ENCODE data around the gene NOP16.

DNA sequence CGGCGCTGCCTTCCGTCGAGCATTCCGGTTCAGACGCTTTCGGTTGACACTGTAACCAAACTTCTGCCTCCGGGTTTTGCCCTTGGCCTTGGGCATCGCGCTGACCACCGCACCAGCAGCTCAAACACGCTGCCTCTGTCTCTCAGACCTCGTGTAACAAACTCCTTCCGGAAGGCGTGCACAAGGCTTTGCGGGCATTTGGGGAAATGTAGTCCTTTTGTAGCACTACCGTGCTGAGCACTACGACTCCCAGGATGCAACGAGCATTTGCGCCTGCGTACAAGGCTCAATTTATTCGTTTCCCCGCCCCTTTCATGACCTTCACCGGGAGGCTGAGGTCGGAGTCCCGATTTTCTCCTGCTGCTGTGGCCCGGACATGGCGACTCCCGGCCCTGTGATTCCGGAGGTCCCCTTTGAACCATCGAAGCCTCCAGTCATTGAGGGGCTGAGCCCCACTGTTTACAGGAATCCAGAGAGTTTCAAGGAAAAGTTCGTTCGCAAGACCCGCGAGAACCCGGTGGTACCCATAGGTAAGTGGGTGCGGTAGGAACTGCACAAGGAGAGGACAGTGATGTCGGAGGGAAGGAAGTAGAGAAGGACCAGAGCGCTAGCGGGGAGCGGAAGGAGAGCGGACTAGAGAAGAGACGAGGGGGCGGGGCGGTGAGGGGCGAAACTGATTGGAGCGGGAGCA is at the start of gene NOP16, which contains the start of gene HIGD2A:
- TF ChIP-seq, protein P1, sequence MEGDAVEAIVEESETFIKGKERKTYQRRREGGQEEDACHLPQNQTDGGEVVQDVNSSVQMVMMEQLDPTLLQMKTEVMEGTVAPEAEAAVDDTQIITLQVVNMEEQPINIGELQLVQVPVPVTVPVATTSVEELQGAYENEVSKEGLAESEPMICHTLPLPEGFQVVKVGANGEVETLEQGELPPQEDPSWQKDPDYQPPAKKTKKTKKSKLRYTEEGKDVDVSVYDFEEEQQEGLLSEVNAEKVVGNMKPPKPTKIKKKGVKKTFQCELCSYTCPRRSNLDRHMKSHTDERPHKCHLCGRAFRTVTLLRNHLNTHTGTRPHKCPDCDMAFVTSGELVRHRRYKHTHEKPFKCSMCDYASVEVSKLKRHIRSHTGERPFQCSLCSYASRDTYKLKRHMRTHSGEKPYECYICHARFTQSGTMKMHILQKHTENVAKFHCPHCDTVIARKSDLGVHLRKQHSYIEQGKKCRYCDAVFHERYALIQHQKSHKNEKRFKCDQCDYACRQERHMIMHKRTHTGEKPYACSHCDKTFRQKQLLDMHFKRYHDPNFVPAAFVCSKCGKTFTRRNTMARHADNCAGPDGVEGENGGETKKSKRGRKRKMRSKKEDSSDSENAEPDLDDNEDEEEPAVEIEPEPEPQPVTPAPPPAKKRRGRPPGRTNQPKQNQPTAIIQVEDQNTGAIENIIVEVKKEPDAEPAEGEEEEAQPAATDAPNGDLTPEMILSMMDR (IDR thresholded peaks at IDR 0.05): no peak
- TF ChIP-seq POLR2A (IDR thresholded peaks at IDR 0.05; ENCODE audit: low read depth): no peak
